ENCODE measurements around the gene RSPH1.

Gene RSPH1

GRCh38 chr21:42513151-42513984 is 17.3 kb upstream of the RSPH1 start, which contains the start of gene SLC37A1:
Gene SLC37A1 (plus strand): TSS chr21:42513852. CDS start chr21:42518455, 4,603 bp downstream.
- no peak for DNase-seq (ENCODE audit: low read depth)

GRCh38 chr21:42512346-42513034 is 16.5 kb upstream of the RSPH1 start:
- no peak for DNase-seq (ENCODE audit: low read depth)

GRCh38 chr21:42509244-42509643 is 13.2 kb upstream of the RSPH1 start:
- no peak for DNase-seq (ENCODE audit: low read depth)

- no peak for DNase-seq (ENCODE audit: low read depth)
These were observed 12.3 kb upstream of the RSPH1 start for GRCh38 chr21:42508371-42508770.

- DNase-seq (ENCODE audit: low read depth), result no peak
These were observed 11.4 kb upstream of the RSPH1 start for GRCh38 chr21:42507418-42507817.

- no peak for DNase-seq (ENCODE audit: low read depth)
These were observed 9.2 kb upstream of the RSPH1 start for GRCh38 chr21:42505090-42505726.

GRCh38 chr21:42503711-42504110 is 7.7 kb upstream of the RSPH1 start:
- DNase-seq (ENCODE audit: low read depth), result no peak

GRCh38 chr21:42500736-42501135 is 4.7 kb upstream of the RSPH1 start:
- DNase-seq (ENCODE audit: low read depth), result no peak

- DNase-seq (ENCODE audit: low read depth), result no peak
These were observed 4.2 kb upstream of the RSPH1 start for GRCh38 chr21:42500225-42500624.

- DNase-seq (ENCODE audit: low read depth), result no peak
These were observed 3.6 kb upstream of the RSPH1 start for GRCh38 chr21:42499444-42500112.

- DNase-seq (ENCODE audit: low read depth), result no peak
These were observed 2.0 kb upstream of the RSPH1 start for GRCh38 chr21:42498012-42498411.

- DNase-seq (ENCODE audit: low read depth), result no peak
These were observed 797 bp upstream of the RSPH1 start for GRCh38 chr21:42496839-42497202.

- DNase-seq (ENCODE audit: low read depth), result no peak
These were observed 282 bp downstream of the RSPH1 start for GRCh38 chr21:42495765-42496119.

- DNase-seq (ENCODE audit: low read depth), result no peak
These were observed 997 bp downstream of the RSPH1 start for GRCh38 chr21:42495027-42495426.

- DNase-seq (ENCODE audit: low read depth), result no peak
These were observed 2.6 kb downstream of the RSPH1 start for GRCh38 chr21:42493109-42494060.

GRCh38 chr21:42492201-42492600 is 3.8 kb downstream of the RSPH1 start:
- DNase-seq (ENCODE audit: low read depth), result no peak

- DNase-seq (ENCODE audit: low read depth), result no peak
These were observed 4.7 kb downstream of the RSPH1 start for GRCh38 chr21:42491328-42491727.

GRCh38 chr21:42490720-42491119 is 5.3 kb downstream of the RSPH1 start:
- DNase-seq (ENCODE audit: low read depth), result no peak

- DNase-seq (ENCODE audit: low read depth), result no peak
These were observed 6.0 kb downstream of the RSPH1 start for GRCh38 chr21:42489991-42490390.

- DNase-seq (ENCODE audit: low read depth), result no peak
These were observed 6.9 kb downstream of the RSPH1 start for GRCh38 chr21:42489006-42489563.

- no peak for DNase-seq (ENCODE audit: low read depth)
These were observed 9.5 kb downstream of the RSPH1 start for GRCh38 chr21:42486531-42486930.

All from activated T-cell treated with anti-CD3 and anti-CD28 coated beads for 1 hour (primary cell).